Fibroblast of villous mesenchyme (primary cell): ENCODE data around the gene ADAM12. TPM values are rescaled to one million over a fixed set of nuclear protein-coding genes. Genes with fewer than 3 reads are reported as not detected.
A peak's percentile ranks its signal among the peaks of the same experiment; 100 is the strongest.

Experiments used
- DNase-seq: peaks from one replicate; pipeline ENCODE4 v3.0.0-alpha.2; 2010; ENCODE audit warnings: low read depth
- H3K4me3 ChIP-seq: 2 replicates; pipeline ENCODE4 v1.5.1; 2011; ENCODE audit warnings: low read depth, mild to moderate bottlenecking, low read length
- CTCF ChIP-seq: IDR thresholded peaks from 2 replicates; pipeline ENCODE4 v1.5.1; 2012; ENCODE audit warnings: low read depth, mild to moderate bottlenecking, low read length; ENCODE audit not compliant: insufficient read depth
- total RNA-seq: library from RNA; depleted of rRNA; stranded (reverse); fragments of >200 nt; gene quantifications from 2 replicates; pipeline ENCODE4 v1.2.3, GENCODE V29; 2012

Gene ADAM12
- total RNA-seq, 1 donor, result 22.5 TPM

DNA sequence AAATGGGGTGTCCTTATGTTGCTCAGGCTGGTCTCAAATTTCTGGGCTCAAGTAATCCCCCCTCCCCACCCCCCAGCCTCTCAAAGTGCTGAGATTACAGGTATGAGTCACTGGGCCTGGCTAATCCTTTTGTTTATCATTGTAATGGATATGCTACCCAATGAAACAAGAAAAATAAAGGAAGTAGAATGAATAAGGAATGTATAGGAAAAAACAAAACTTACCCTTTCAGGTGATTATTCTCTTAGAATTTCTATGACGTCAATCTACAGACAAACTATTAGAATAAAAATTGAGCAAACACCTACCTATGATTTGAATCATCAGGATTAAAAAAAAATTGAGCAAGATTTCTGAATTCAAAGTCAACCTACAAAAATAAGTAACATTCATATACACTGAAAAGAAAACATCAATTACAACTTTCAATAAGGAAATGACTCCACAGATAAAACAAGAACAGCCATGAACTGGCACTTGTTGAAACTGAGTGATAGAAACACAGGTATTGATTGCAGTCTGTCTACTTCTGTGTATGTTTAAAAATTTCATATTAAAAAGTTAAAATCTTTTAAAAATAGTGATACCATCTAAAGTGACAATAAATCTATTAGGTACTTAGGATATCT is 12.2 kb downstream of the ADAM12 start:
- no peak overlapping the region for H3K4me3 ChIP-seq
- no peak for DNase-seq
- no peak for TF ChIP-seq CTCF

GRCh38 chr10:126375299-126375698 is 13.0 kb downstream of the ADAM12 start:
- no peak for DNase-seq
- TF ChIP-seq CTCF, result no peak
- H3K4me3 ChIP-seq, result no peak overlapping the region

DNA sequence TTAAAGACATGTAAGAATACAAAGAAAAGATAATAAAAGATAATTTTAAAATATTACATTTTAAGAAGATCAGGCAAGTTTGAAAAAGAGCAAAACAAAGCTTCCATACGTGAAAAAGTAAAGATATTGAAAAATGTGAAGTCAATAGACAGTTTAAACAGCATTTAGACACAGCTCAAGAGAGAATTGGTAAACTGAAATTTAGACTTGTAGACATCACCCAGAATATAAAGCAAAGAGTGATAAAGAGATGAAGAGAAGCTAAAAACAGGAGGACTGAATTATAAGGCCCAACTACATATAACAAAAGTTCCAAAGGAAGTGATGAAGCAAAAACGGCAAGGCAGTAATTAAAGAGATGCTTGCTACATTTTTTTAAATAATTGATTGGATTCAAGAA is 13.8 kb downstream of the ADAM12 start:
- no peak overlapping the region for H3K4me3 ChIP-seq
- TF ChIP-seq CTCF, result no peak
- DNase-seq, result no peak

GRCh38 chr10:126373972-126374371 is 14.3 kb downstream of the ADAM12 start:
- TF ChIP-seq CTCF, result no peak
- H3K4me3 ChIP-seq, result no peak overlapping the region
- DNase-seq, result peak; percentile 71

- no peak for DNase-seq
- TF ChIP-seq CTCF, result no peak
- no peak overlapping the region for H3K4me3 ChIP-seq
Measured at GRCh38 chr10:126373147-126373546, 15.1 kb downstream of the ADAM12 start.

DNA sequence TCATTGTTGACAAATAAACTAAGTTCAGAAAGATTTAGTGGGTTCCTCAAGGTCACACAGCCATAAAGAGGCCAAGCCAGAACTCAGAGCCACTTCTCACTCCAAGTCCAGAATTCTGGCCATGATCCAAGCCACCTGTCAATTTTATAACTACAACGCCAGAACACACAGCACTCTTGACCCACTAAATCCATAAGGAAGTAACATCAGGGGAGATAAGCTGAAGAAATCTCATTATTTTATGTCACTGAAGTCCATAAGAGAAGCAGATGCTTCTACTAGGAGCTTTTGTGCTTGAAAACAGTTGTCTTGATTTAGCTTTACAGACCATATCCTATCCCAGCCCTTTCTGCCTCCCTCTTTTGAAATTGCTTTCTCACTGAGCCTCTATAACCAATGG is 15.9 kb downstream of the ADAM12 start:
- H3K4me3 ChIP-seq, result no peak overlapping the region
- no peak for DNase-seq
- no peak for TF ChIP-seq CTCF

DNA sequence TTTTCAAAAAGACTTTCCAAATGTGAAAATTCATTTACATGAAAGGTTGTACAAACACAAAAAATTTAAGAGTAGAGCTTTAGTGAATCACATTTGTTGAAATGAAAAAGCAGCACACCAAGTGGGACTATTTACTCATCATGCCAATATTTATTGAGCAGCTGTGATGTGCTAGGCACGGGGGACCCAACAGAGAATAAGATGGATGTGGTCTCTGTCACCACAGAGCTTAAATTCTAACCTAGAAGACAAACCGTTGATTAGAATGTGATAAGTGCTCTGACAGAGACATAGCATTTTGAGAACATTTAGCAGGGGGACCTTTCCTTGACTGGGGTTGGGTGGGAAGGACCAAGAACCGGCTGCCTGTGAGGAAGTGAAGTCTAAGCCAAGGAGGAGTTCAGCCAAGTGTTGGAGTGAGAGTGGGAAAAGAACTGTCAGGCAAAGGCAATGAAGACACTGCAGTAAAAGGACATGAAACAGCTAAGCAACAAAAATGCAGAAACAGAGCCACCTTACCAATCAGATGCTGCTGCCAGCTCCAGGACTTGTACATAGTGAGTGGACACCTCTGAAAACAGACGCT is 19.1 kb downstream of the ADAM12 start:
- DNase-seq, result no peak
- H3K4me3 ChIP-seq, result no peak overlapping the region
- TF ChIP-seq CTCF, result no peak
